Measurements from ENCODE around the gene COX6B1. TPM values are rescaled to one million over a fixed set of nuclear protein-coding genes. Genes with fewer than 3 reads are reported as not detected.

The COX6B1 gene
- total RNA-seq, 6 experiments from 2014 or later = 375 to 463 (median 413) TPM

DNA sequence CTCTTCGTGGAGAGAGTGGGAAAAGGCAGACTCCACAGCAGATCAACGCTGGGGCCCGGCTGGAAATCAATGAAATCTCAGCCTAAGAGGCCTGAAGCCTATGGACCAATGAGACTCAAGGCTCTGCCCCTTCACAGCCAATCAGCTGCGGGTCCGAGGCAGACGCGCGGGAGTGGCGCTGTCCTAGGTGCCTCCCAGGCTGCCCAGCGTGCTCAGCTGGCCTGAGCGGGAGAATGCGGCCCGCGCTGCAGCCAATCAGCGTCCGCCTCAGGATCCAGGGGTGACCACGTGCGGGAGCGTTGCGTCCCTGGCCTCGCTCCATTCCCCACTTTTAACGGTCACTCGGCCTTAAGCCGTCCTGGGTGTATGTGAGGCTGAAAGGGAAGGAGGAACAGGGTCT is 56.1 kb downstream of the COX6B1 start, which contains the start of gene ZBTB32:
Gene ZBTB32 (plus strand): TSS at position 341 of the 400 bp plus-strand sequence. CDS start 10,069 bp downstream, outside the sequence.
- peaks cover 2% of the 10 kb centered on the region for H3K27me3 Mint-ChIP-seq (ENCODE audit: insufficient read depth)
- no peaks in the 10 kb centered on the region for H3K9me3 Mint-ChIP-seq
- H3K27ac Mint-ChIP-seq = no peak within 1 kb of the TSS
- no peaks in the 10 kb centered on the region for H3K36me3 Mint-ChIP-seq (ENCODE audit: low read depth)
- DNase-seq = peak; percentile 26
- no peak within 1 kb of the TSS for H3K4me3 Mint-ChIP-seq
- TF ChIP-seq, protein P1, sequence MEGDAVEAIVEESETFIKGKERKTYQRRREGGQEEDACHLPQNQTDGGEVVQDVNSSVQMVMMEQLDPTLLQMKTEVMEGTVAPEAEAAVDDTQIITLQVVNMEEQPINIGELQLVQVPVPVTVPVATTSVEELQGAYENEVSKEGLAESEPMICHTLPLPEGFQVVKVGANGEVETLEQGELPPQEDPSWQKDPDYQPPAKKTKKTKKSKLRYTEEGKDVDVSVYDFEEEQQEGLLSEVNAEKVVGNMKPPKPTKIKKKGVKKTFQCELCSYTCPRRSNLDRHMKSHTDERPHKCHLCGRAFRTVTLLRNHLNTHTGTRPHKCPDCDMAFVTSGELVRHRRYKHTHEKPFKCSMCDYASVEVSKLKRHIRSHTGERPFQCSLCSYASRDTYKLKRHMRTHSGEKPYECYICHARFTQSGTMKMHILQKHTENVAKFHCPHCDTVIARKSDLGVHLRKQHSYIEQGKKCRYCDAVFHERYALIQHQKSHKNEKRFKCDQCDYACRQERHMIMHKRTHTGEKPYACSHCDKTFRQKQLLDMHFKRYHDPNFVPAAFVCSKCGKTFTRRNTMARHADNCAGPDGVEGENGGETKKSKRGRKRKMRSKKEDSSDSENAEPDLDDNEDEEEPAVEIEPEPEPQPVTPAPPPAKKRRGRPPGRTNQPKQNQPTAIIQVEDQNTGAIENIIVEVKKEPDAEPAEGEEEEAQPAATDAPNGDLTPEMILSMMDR (IDR thresholded peaks at IDR 0.05) = no peak
- peaks cover 6% of the 10 kb centered on the region for H3K4me1 Mint-ChIP-seq (ENCODE audit: low read depth)

Other genes with a start within 250 kb of the COX6B1 start
- not detected for gene FFAR2, start 200.1 kb upstream of the COX6B1 start, total RNA-seq (2021; fragmentation: NEBNext Ultra II Directional; extraction: Animal tissue kit (Norgen Biotek cat#: 25700))
- gene KRTDAP, start 157.9 kb upstream of the COX6B1 start, total RNA-seq (2021; fragmentation: NEBNext Ultra II Directional; extraction: Animal tissue kit (Norgen Biotek cat#: 25700)) = not detected
- under 1 TPM in 3 of 6 experiments, not detected in 3; 0.27 to 0.75 (median 0.73) TPM for gene DMKN, start 134.7 kb upstream of the COX6B1 start, total RNA-seq (2021; fragmentation: NEBNext Ultra II Directional; extraction: Animal tissue kit (Norgen Biotek cat#: 25700))
- 1 to 10 TPM; 1.6 to 3.3 (median 2.0) TPM for gene SBSN, start 120.0 kb upstream of the COX6B1 start, total RNA-seq (2021; fragmentation: NEBNext Ultra II Directional; extraction: Animal tissue kit (Norgen Biotek cat#: 25700))
- gene GAPDHS, start 114.9 kb upstream of the COX6B1 start, total RNA-seq (2021; fragmentation: NEBNext Ultra II Directional; extraction: Animal tissue kit (Norgen Biotek cat#: 25700)) = not detected
- 100 to 1,000 TPM; 104 to 130 (median 115) TPM for gene TMEM147, start 102.7 kb upstream of the COX6B1 start, total RNA-seq (2021; fragmentation: NEBNext Ultra II Directional; extraction: Animal tissue kit (Norgen Biotek cat#: 25700))
- not detected for gene ATP4A, start 84.7 kb upstream of the COX6B1 start, total RNA-seq (2021; fragmentation: NEBNext Ultra II Directional; extraction: Animal tissue kit (Norgen Biotek cat#: 25700))
- not detected for gene PMIS2, start 62.1 kb upstream of the COX6B1 start, total RNA-seq (2021; fragmentation: NEBNext Ultra II Directional; extraction: Animal tissue kit (Norgen Biotek cat#: 25700))
- gene HAUS5, start 35.6 kb upstream of the COX6B1 start, total RNA-seq (2021; fragmentation: NEBNext Ultra II Directional; extraction: Animal tissue kit (Norgen Biotek cat#: 25700)) = 10 to 100 TPM in 5 of 6 experiments, 1 to 10 TPM in 1; 6.6 to 13.9 (median 12.2) TPM
- 100 to 1,000 TPM; 110 to 129 (median 120) TPM for gene RBM42, start 19.3 kb upstream of the COX6B1 start, total RNA-seq (2021; fragmentation: NEBNext Ultra II Directional; extraction: Animal tissue kit (Norgen Biotek cat#: 25700))
- 1 to 10 TPM in 5 of 6 experiments, under 1 TPM in 1; 0.71 to 2.2 (median 1.4) TPM for gene ETV2, start 6.6 kb upstream of the COX6B1 start, total RNA-seq (2021; fragmentation: NEBNext Ultra II Directional; extraction: Animal tissue kit (Norgen Biotek cat#: 25700))
- under 1 TPM in 1 of 6 experiments, not detected in 5; 0.18 TPM for gene UPK1A, start 18.2 kb downstream of the COX6B1 start, total RNA-seq (2021; fragmentation: NEBNext Ultra II Directional; extraction: Animal tissue kit (Norgen Biotek cat#: 25700))
- not detected for gene ZBTB32, start 56.2 kb downstream of the COX6B1 start, total RNA-seq (2021; fragmentation: NEBNext Ultra II Directional; extraction: Animal tissue kit (Norgen Biotek cat#: 25700))
- 10 to 100 TPM; 20.1 to 24.4 (median 21.7) TPM for gene KMT2B, start 69.7 kb downstream of the COX6B1 start, total RNA-seq (2021; fragmentation: NEBNext Ultra II Directional; extraction: Animal tissue kit (Norgen Biotek cat#: 25700))
- gene IGFLR1, start 94.1 kb downstream of the COX6B1 start, total RNA-seq (2021; fragmentation: NEBNext Ultra II Directional; extraction: Animal tissue kit (Norgen Biotek cat#: 25700)) = 1 to 10 TPM in 4 of 6 experiments, under 1 TPM in 2; 0.76 to 2.8 (median 1.4) TPM
- gene U2AF1L4, start 97.1 kb downstream of the COX6B1 start, total RNA-seq (2021; fragmentation: NEBNext Ultra II Directional; extraction: Animal tissue kit (Norgen Biotek cat#: 25700)) = 10 to 100 TPM; 18.0 to 20.8 (median 18.7) TPM
- gene PSENEN, start 97.3 kb downstream of the COX6B1 start, total RNA-seq (2021; fragmentation: NEBNext Ultra II Directional; extraction: Animal tissue kit (Norgen Biotek cat#: 25700)) = 10 to 100 TPM; 68.2 to 86.6 (median 74.9) TPM
- 1 to 10 TPM; 6.0 to 9.9 (median 8.7) TPM for gene LIN37, start 100.3 kb downstream of the COX6B1 start, total RNA-seq (2021; fragmentation: NEBNext Ultra II Directional; extraction: Animal tissue kit (Norgen Biotek cat#: 25700))
- gene HSPB6, start 108.7 kb downstream of the COX6B1 start, total RNA-seq (2021; fragmentation: NEBNext Ultra II Directional; extraction: Animal tissue kit (Norgen Biotek cat#: 25700)) = 100 to 1,000 TPM in 1 of 6 experiments, 10 to 100 TPM in 5; 37.0 to 122 (median 43.9) TPM
- 10 to 100 TPM; 26.4 to 30.0 (median 29.0) TPM for gene PROSER3, start 109.9 kb downstream of the COX6B1 start, total RNA-seq (2021; fragmentation: NEBNext Ultra II Directional; extraction: Animal tissue kit (Norgen Biotek cat#: 25700))
- 10 to 100 TPM in 1 of 6 experiments, 1 to 10 TPM in 5; 5.4 to 11.0 (median 8.8) TPM for gene ARHGAP33, start 127.2 kb downstream of the COX6B1 start, total RNA-seq (2021; fragmentation: NEBNext Ultra II Directional; extraction: Animal tissue kit (Norgen Biotek cat#: 25700))
- not detected for gene PRODH2, start 164.5 kb downstream of the COX6B1 start, total RNA-seq (2021; fragmentation: NEBNext Ultra II Directional; extraction: Animal tissue kit (Norgen Biotek cat#: 25700))
- not detected for gene NPHS1, start 204.2 kb downstream of the COX6B1 start, total RNA-seq (2021; fragmentation: NEBNext Ultra II Directional; extraction: Animal tissue kit (Norgen Biotek cat#: 25700))
- gene KIRREL2, start 208.6 kb downstream of the COX6B1 start, total RNA-seq (2021; fragmentation: NEBNext Ultra II Directional; extraction: Animal tissue kit (Norgen Biotek cat#: 25700)) = under 1 TPM in 1 of 6 experiments, not detected in 5; 0.07 TPM
- gene APLP1, start 220.3 kb downstream of the COX6B1 start, total RNA-seq (2021; fragmentation: NEBNext Ultra II Directional; extraction: Animal tissue kit (Norgen Biotek cat#: 25700)) = 10 to 100 TPM; 24.3 to 39.7 (median 38.1) TPM